Astrocyte (in vitro differentiated cells and primary cell): ENCODE results near the gene NIPAL3.

Experiments used
- CTCF ChIP-seq: IDR thresholded peaks from 2 replicates; pipeline ENCODE4 v1.5.1; 2011; ENCODE audit warnings: low read depth, mild to moderate bottlenecking, inconsistent platforms, low read length, moderate library complexity; ENCODE audit not compliant: insufficient read depth
- EZH2 ChIP-seq: IDR thresholded peaks from 2 replicates; pipeline ENCODE4 v1.6.1; 2012; ENCODE audit warnings: mild to moderate bottlenecking, low read length, inconsistent platforms; ENCODE audit not compliant: insufficient read depth

- TF ChIP-seq CTCF (no peak), EZH2 (no peak)
Observed at GRCh38 chr1:24452922-24453485, 37.4 kb downstream of the NIPAL3 start.
